Fibroblast of skin of abdomen (primary cell): Measurements from ENCODE around the gene LNP1. TPM values are rescaled to one million over a fixed set of nuclear protein-coding genes. Genes with fewer than 3 reads are reported as not detected.
"Not testable (repeated sequence)": the region's sequence is repeated elsewhere in the genome, so short reads cannot be mapped to it uniquely, and the experiment has no call there.

Experiments used
- DNase-seq: peaks from one replicate; pipeline ENCODE4 v3.0.0-alpha.2; 2013
- polyA plus RNA-seq, 2 experiments: library from polyadenylated mRNA; unstranded; fragments of 120-200 nt; gene quantifications; one replicate each; pipeline ENCODE4 v1.2.1, GENCODE V29; 2013; ENCODE audit not compliant: insufficient read length in 2 of 2

The LNP1 gene, protein sequence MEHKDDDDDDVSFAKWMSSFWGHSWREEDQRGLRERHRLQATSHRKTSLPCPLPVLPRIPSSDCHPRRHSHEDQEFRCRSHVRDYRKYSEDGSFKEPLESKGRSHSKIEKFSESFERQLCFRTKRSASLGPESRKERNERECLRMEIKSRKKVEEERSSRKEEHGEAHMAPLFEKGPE
- 3.4 TPM for polyA plus RNA-seq (2013, experiment 1 of 2; ENCODE audit: insufficient read length)
- polyA plus RNA-seq (2013, experiment 2 of 2; ENCODE audit: insufficient read length) = 3.6 TPM

GRCh38 chr3:100400780-100401673, at the start of gene LNP1, which contains the start of gene TOMM70:
TSS of gene LNP1 (plus strand) at chr3:100401539. CDS start at chr3:100429730, 28,191 bp downstream.
TSS of gene TOMM70 (minus strand) at chr3:100401089. CDS start at chr3:100400949, 140 bp downstream.
- peak; percentile 97 for DNase-seq

DNA sequence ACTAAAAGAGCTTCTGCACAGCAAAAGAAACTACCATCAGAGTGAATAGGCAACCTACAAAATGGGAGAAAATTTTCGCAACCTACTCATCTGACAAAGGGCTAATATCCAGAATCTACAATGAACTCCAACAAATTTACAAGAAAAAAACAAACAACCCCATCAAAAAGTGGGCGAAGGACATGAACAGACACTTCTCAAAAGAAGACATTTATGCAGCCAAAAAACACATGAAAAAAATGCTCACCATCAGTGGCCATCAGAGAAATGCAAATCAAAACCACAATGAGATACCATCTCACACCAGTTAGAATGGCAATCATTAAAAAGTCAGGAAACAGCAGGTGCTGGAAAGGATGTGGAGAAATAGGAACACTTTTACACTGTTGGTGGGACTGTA, 49.6 kb upstream of the LNP1 start:
- DNase-seq = not testable (repeated sequence)

DNA sequence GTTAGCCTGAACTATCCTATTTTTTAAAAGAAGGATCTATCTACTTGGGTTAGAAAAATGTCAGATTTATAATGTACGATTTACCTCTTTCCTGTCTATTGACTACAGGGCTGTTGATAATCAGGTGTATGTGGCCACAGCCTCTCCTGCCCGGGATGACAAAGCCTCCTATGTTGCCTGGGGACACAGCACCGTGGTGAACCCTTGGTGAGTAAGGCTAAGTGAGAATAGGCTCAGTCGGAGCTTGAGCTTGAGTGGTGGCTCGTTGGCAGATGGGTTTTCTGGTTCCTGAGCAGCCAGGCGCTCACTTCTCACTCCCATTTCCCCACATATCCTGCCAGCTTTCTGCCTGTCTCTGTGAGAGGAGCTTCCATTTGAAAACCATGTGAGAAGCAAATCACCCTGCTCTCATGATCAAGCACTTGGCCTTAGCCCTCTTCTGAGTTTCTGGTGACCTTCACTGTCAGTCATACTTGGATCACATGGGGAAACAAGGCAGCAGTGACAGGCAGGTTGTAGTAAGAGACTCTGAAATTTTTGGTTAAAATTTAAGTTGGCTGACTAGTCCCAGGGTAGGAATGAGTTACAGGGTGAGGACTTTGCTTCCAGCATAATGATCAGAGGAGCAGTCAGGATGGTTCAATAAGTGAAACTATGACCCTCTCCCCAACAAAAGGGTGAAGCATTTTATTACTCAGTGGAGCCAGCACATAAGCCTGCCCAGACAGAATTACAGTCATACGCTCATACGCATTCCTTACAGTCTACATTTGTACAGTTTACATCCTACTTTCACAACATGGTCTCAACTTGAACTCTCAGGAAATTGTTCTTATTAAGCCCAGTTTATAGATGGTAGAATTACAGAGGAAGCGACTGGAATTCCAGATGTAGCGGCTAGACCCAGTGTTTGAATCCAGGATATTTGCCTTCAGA, 48.8 kb upstream of the LNP1 start:
- DNase-seq = peak; percentile 62

DNA sequence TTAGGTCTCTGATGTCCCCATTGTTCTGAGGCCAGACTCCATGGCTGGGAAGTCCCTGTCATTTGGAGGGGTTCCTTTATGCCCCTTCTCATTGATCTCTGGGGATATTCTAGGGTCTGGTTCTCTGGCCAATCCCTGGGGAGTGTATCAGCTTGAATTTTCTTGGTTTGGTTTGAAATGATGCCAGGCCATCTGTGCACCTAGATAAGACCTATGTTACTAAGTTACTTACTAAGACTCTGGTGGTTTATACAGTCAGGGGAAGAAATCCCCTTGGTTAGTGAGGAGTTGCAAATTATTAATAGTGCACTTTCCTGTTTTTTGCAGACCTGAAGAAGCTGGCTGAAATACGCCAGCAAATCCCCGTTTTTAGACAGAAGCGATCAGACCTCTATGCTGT, 46.5 kb upstream of the LNP1 start:
- no peak for DNase-seq

- no peak for DNase-seq
Observed at GRCh38 chr3:100358413-100358812, 42.9 kb upstream of the LNP1 start.

DNA sequence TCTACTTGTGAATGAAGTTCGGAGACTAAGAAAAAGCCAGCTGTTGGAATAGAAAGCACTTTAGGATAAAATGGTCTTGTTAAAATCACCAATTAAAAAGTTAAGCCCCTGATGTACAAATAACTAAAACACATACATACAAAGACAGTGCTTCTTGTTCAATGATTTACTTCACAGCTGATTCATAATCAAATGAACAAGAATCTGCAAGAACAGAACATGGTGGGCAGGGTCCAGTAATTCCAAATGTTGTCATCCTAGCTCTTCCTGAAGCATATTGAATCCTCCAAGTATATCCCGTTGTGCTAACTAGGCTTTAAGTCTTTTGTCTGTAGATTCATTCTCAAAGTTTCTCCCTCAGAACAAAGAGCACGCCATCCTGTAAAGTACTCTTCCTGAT, 42.3 kb upstream of the LNP1 start:
- no peak for DNase-seq

GRCh38 chr3:100360757-100361496, 40.4 kb upstream of the LNP1 start:
- DNase-seq = no peak

- no peak for DNase-seq
Observed at GRCh38 chr3:100361897-100362296, 39.4 kb upstream of the LNP1 start.

GRCh38 chr3:100364421-100364820, 36.9 kb upstream of the LNP1 start:
- no peak for DNase-seq

GRCh38 chr3:100366424-100366823, 34.9 kb upstream of the LNP1 start:
- no peak for DNase-seq

DNA sequence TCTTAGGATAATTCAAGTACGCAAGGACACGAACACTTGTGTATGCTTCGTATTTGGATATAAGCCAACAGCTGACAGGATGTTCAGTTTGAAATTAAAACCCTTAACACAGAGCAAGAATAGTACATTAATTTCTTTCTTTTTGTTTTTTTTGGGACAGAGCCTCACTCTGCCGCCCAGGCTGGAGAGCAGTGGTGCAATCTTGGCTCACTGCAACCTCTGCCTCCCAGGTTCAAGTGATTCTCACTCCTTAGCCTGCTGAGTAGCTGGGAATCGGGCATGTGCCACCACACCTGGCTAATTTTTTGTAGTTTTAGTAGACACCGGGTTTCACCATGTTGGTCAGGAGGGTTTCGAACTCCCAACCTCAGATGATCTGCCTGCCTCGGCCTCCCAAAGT, 32.9 kb upstream of the LNP1 start:
- DNase-seq = no peak

GRCh38 chr3:100370756-100371155, 30.6 kb upstream of the LNP1 start:
- peak; percentile 12 for DNase-seq

DNA sequence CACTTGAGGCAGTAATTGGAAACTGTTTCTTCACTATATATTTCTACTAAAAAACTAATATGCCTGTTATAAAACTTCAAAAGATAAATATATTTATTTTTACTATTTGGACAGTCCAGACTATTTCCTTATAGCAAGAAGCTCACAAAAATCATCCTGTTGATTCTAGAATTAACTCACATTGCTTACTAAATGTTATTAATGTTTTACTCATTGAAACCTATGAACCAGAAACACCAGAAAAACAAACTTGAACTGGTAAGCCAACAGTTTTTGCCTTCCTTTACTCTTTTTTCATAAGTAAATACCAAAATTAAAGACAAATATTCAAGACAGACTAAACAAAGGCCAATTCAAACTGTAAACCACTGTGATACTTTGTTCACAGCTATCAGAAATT, 26.8 kb upstream of the LNP1 start:
- DNase-seq = no peak

DNA sequence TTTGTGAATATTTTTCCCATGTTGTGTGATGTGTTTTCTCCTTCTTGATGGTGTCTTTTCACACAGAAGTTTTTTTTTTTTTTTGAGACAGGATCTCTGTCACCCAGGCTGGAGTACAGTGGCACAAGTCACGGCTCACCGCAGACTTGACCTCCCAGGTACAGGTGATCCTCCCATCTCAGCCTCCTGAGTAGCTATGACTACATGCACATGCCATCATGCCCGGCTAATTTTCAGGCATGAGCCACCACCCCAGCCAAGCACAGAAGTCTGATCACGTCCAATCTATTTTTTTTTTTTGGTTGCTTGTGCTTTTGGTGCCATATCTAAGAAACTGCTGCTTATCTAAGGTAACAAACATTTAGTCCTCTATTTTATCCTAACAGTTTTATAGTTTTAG, 25.0 kb upstream of the LNP1 start:
- DNase-seq = no peak

DNA sequence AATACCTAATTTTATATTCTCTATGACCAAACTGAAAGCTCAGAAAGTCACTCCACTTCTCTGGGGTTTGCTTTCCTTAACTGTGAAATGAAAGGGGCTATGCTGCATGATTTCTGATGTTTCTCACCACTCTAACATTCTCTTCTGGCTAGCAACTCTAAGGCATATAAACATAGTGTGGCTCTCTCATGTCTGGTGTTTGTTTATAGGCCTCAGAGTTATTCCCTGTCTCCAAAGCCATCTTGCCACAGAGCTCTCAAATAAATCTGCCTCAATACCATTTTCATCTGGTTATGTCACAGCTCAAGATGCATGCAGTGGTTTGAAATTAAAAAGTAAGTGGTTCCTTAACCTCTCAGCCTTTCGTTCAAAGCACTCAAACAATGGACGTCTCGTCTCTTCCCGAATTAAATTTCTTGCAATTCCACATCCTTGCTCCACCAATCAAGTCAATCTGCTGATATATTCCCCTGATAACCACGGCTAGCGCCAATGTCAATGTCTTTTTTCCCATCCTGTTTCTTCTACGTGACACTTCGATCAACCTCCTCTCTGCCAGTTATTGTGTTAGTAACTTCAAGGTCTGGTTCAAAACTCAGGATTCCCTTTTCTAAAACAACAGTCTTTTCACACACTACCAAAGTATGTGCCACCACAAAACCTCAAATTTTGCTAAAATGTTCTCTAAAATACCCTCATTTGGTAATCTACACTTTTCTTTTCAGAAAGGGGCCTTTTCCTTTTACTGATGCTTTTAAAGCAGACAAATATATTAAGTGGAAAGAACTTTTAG, 16.4 kb upstream of the LNP1 start:
- no peak for DNase-seq

- DNase-seq = no peak
Observed at GRCh38 chr3:100386437-100387074, 14.8 kb upstream of the LNP1 start.

DNA sequence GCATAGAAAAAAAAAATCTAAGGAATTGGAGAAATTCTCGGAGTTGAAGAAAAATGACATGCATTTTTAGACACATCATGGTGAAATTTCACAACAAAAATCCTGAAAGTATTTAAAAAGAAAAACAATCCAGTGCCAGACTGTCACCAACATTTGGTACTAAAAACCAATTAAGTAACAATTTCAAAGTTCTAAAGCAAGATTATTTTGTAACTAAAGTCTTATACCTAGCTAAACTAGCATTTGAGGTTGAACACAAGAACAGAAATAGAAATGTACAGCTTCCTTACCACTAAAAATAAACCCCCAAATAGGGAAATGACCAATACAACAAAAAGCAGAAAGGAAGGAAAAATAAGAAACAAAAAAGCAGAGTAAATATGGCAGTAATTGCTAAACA, 12.3 kb upstream of the LNP1 start:
- DNase-seq = no peak

- no peak for DNase-seq
Observed at GRCh38 chr3:100395679-100396431, 5.5 kb upstream of the LNP1 start.

GRCh38 chr3:100396967-100397366, 4.4 kb upstream of the LNP1 start:
- no peak for DNase-seq
